HepG2 (cell line): Measurements from ENCODE around the gene SLC23A2. TPM values are rescaled to one million over a fixed set of nuclear protein-coding genes. Genes with fewer than 3 reads are reported as not detected.

Source experiments
- CSRNP1 ChIP-seq: sonication (generic); formaldehyde crosslinking; IDR thresholded peaks from 2 replicates; pipeline ENCODE4 v1.8.1; 2023; ENCODE audit warnings: mild to moderate bottlenecking, missing genetic modification reagents
- ELK4 ChIP-seq: sonication (generic); formaldehyde crosslinking; IDR thresholded peaks from 2 replicates; pipeline ENCODE4 v1.9.0; 2021; ENCODE audit warnings: missing genetic modification reagents, borderline replicate concordance
- ERF ChIP-seq: IDR thresholded peaks from 2 replicates; pipeline ENCODE4 v1.6.1; 2018; ENCODE audit warnings: missing biosample characterization, missing genetic modification reagents
- IKZF5 ChIP-seq: IDR thresholded peaks from 2 replicates; pipeline ENCODE4 v1.6.1; 2018; ENCODE audit warnings: missing genetic modification reagents, mild to moderate bottlenecking, missing compliant biosample characterization
- RELA ChIP-seq: sonication (generic); formaldehyde crosslinking; IDR thresholded peaks from 2 replicates; pipeline ENCODE4 v1.4.0; 2020; ENCODE audit warnings: missing genetic modification reagents
- SMAD3 ChIP-seq: sonication (generic); formaldehyde crosslinking; IDR thresholded peaks from 2 replicates; pipeline ENCODE4 v1.4.0; 2020; ENCODE audit warnings: missing genetic modification reagents
- SOX6 ChIP-seq, 2 experiments: fragments of 450-650 bp in 1 of 2; sonication (generic) in 1 of 2; formaldehyde crosslinking in 1 of 2; IDR thresholded peaks; 2 replicates each; pipeline versions ENCODE4 v1.4.0 to v1.6.1; 2017 to 2020; ENCODE audit warnings: antibody characterized with exemption in 1 of 2, mild to moderate bottlenecking in 1 of 2, missing genetic modification reagents in 1 of 2
- TAF1 ChIP-seq: sonication (generic); formaldehyde crosslinking; IDR thresholded peaks from 2 replicates; pipeline ENCODE4 v1.4.0; 2020; ENCODE audit warnings: missing genetic modification reagents
- TFDP2 ChIP-seq: sonication (generic); formaldehyde crosslinking; IDR thresholded peaks from 2 replicates; pipeline ENCODE4 v1.4.0; 2020; ENCODE audit warnings: missing genetic modification reagents
- YY1 ChIP-seq: IDR thresholded peaks from 2 replicates; pipeline ENCODE4 v1.6.1; 2011; ENCODE audit warnings: low read length, low read depth, moderate library complexity, mild to moderate bottlenecking; ENCODE audit not compliant: insufficient read depth, insufficient replicate concordance
- ZNF609 ChIP-seq: sonication (generic); formaldehyde crosslinking; IDR thresholded peaks from 2 replicates; pipeline ENCODE4 v1.4.0; 2020; ENCODE audit warnings: mild to moderate bottlenecking, missing genetic modification reagents, borderline replicate concordance
- ZNF614 ChIP-seq: IDR thresholded peaks from 2 replicates; pipeline ENCODE4 v1.6.1; 2018; ENCODE audit warnings: missing biosample characterization, missing genetic modification reagents, inconsistent platforms, borderline replicate concordance
- ZNF776 ChIP-seq: sonication (generic); formaldehyde crosslinking; IDR thresholded peaks from 2 replicates; pipeline ENCODE4 v1.4.0; 2020; ENCODE audit warnings: mild to moderate bottlenecking, missing genetic modification reagents
- ZNF83 ChIP-seq: sonication (generic); formaldehyde crosslinking; IDR thresholded peaks from 2 replicates; pipeline ENCODE4 v1.4.0; 2020; ENCODE audit warnings: missing genetic modification reagents, mild to moderate bottlenecking, borderline replicate concordance
- ZNF891 ChIP-seq: sonication (generic); formaldehyde crosslinking; IDR thresholded peaks from 2 replicates; pipeline ENCODE4 v1.5.0; 2020; ENCODE audit warnings: mild to moderate bottlenecking, missing genetic modification reagents
- polyA plus RNA-seq, 8 experiments: library from polyadenylated mRNA; depleted of rRNA in 3 of 8; stranded (reverse) in 7 of 8; unstranded in 1 of 8; fragments of >200 nt; fragmentation: Illumina TruSeq in 4 of 8; extraction: Trizol in 4 of 8; gene quantifications; 2 replicates each; pipeline versions ENCODE4 v1.2.1 to v1.2.3, GENCODE V29; 2011 to 2016; ENCODE audit warnings: low read depth in 4 of 8, missing spikeins in 1 of 8, mixed read lengths in 1 of 8; ENCODE audit not compliant: insufficient read depth in 1 of 8
- total RNA-seq, 5 experiments: library from RNA; depleted of rRNA; stranded (reverse); fragments of >200 nt; fragmentation: Illumina TruSeq; extraction: Trizol; gene quantifications; 2 replicates each; pipeline ENCODE4 v1.2.3, GENCODE V29; 2016; ENCODE audit warnings: low read depth in 1 of 5
- TF ChIP-seq, protein P1 (sequence below): sonication (generic); formaldehyde crosslinking; IDR thresholded peaks from 2 replicates; pipeline ENCODE4 v1.4.0; 2020; ENCODE audit warnings: mild to moderate bottlenecking, missing genetic modification reagents

SLC23A2 gene
- total and polyA plus RNA-seq, 2 of the 13 experiments (the other 11 are each of a cell fraction or from before 2014, with no cell fraction given) = 42.2 to 51.2 TPM

DNA sequence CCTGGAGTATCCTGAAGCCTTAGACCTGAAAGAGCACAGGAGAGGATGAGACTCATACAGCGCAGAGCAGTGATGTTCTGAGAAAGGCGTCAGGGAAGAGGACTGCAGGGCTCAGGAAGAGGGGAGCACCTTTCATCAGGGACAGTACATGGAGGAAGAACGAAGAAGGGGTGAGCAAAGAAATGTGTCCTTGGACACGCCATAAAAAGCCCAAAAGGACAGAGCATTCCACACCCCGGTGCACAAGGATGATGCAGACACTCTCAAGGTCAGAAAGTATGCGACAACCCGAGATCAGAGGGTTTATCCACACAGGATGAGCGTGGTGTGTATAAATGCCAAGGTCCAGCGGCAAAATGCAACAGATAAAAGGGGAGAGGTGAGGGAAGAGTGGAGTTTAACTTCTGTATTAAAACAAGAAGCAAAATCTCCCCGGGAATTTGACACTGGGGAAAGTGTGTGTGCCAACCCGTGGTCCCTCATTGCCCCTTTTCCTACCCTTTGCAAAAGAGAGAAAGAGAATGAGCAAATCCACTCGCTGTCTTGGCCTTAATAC, 64.4 kb downstream of the SLC23A2 start (continued):
- TF ChIP-seq TAF1 (CRISPR knock-in tag) (no peak), ZNF614 (no peak), ZNF83 (CRISPR knock-in tag) (no peak), YY1 (no peak), ZNF776 (CRISPR knock-in tag) (no peak), IKZF5 (peak; percentile 85), ZNF891 (0 out of 2 replicates have a peak, but pooled peaks have one; percentile 16), CSRNP1 (no peak), SMAD3 (CRISPR knock-in tag) (peak; percentile 79; the same call in 1 of the 2 replicates), TFDP2 (CRISPR knock-in tag) (no peak), ERF (CRISPR knock-in tag) (0 out of 2 replicates have a peak, but pooled peaks have one; percentile 34), ELK4 (CRISPR knock-in tag) (no peak), ZNF609 (CRISPR knock-in tag) (peak; percentile 89), SOX6 (IDR thresholded peaks at IDR 0.05) (no peak), SOX6 (CRISPR knock-in tag; IDR thresholded peaks at IDR 0.05) (peak; percentile 87), RELA (CRISPR knock-in tag) (no peak)
- TF ChIP-seq, protein P1, sequence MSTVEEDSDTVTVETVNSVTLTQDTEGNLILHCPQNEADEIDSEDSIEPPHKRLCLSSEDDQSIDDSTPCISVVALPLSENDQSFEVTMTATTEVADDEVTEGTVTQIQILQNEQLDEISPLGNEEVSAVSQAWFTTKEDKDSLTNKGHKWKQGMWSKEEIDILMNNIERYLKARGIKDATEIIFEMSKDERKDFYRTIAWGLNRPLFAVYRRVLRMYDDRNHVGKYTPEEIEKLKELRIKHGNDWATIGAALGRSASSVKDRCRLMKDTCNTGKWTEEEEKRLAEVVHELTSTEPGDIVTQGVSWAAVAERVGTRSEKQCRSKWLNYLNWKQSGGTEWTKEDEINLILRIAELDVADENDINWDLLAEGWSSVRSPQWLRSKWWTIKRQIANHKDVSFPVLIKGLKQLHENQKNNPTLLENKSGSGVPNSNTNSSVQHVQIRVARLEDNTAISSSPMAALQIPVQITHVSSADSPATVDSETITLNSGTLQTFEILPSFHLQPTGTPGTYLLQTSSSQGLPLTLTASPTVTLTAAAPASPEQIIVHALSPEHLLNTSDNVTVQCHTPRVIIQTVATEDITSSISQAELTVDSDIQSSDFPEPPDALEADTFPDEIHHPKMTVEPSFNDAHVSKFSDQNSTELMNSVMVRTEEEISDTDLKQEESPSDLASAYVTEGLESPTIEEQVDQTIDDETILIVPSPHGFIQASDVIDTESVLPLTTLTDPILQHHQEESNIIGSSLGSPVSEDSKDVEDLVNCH (CRISPR knock-in tag) = no peak
